Esophagus muscularis mucosa (tissue), 3 donors: ENCODE results near the gene HCRT.

Source experiments
- CTCF ChIP-seq, 3 experiments: fragments of 200-600 bp in 2 of 3; fragments of 450-650 bp in 1 of 3; sonication (generic) in 2 of 3; IDR thresholded peaks; one replicate each; pipeline ENCODE4 v1.5.1; 2017 to 2019; ENCODE audit warnings: antibody characterized with exemption in 3 of 3, mild to moderate bottlenecking in 2 of 3, moderate library complexity in 1 of 3
- POLR2AphosphoS5 ChIP-seq, 2 donors: sonication (generic); formaldehyde crosslinking; IDR thresholded peaks; one replicate each; pipeline ENCODE4 v1.6.1; 2017; ENCODE audit warnings: antibody characterized with exemption in 2 of 2

GRCh38 chr17:42171831-42172230, 13.4 kb downstream of the HCRT start:
- TF ChIP-seq CTCF (IDR thresholded peaks at IDR 0.05) = no peak
- no peak for TF ChIP-seq POLR2AphosphoS5 (IDR thresholded peaks at IDR 0.05)
